ENCODE results near the gene IGF1R. TPM values are rescaled to one million over a fixed set of nuclear protein-coding genes. Genes with fewer than 3 reads are reported as not detected.

IGF1R gene
- total and polyA plus RNA-seq, 2 of the 8 experiments (the other 6 are each of a cell fraction or from before 2014, with no cell fraction given), result 32.9 to 109 TPM

DNA sequence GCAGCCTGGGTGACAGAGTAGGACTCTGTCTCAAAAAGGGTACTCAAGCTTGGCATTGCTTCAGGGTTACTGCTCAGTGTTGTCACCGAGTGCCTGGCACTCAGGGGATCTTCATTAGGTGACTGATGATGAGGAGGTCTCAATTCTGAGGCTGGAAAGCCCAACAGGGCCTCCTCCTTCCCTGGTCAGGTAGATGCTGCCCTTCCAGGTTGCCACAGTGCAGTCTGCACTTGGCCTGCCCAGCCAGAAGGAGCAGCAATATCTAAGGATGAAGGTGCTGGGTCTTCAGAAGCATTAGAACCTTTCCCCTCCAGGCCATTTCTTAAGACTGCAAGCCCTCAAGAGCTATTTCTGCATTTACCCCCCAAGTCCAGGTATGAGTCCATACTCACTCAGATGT, 317.3 kb downstream of the IGF1R start:
- Histone ChIP-seq H3K4me2 (ENCODE audit: insufficient read depth in 1 of 2, low read depth in 2 of 2, low read length in 2 of 2) (no peak overlapping the region), H4K20me1 (replicated peaks in 1 of 2; ENCODE audit: control insufficient read depth in 1 of 2, insufficient read depth in 2 of 2, low read length in 2 of 2) (no peaks in the 10 kb centered on the region), H3K79me1 (ENCODE audit: low read depth, low read length) (no peaks in the 10 kb centered on the region; the same call in 1 of the 2 replicates), H3K27ac (ENCODE audit: low read depth, low read length) (no peak overlapping the region), H3K4me1 (replicated peaks in 1 of 4; ENCODE audit: control insufficient read depth in 3 of 4, insufficient read depth in 4 of 4, low read length in 3 of 4) (no peaks in the 10 kb centered on the region; a peak in 1 of 7 replicates), H3K14ac (ENCODE audit: insufficient read length) (no peak overlapping the region), H2AFZ (ENCODE audit: low read length) (no peak overlapping the region), H3K79me2 (ENCODE audit: control insufficient read depth in 1 of 2, insufficient read depth in 2 of 2, low read length in 2 of 2) (no peaks in the 10 kb centered on the region), H3K9me3 (ENCODE audit: insufficient read depth in 2 of 2, low read depth in 1 of 2, low read length in 1 of 2) (peaks cover 3 to 8% of the 10 kb centered on the region in 2 experiments; a peak in 1 of 4 replicates), H3K23me2 (ENCODE audit: low read depth, low read length) (no peaks in the 10 kb centered on the region), H3K4me3 (ENCODE audit: extremely low read depth in 1 of 4, insufficient read depth in 2 of 4, low read depth in 3 of 4, low read length in 4 of 4) (no peak overlapping the region), H3K36me3 (ENCODE audit: control insufficient read depth in 2 of 4, insufficient read depth in 4 of 4, low read length in 3 of 4) (peaks cover 8 to 22% (median 18%) of the 10 kb centered on the region in 4 experiments; a peak in 7 of 8 replicates), H4K5ac (ENCODE audit: insufficient read length, low read depth, low read length) (no peak overlapping the region), H2AK5ac (ENCODE audit: low read depth, low read length) (no peak overlapping the region), H4K8ac (ENCODE audit: extremely low read depth, insufficient read depth, low read length) (no peak overlapping the region), H2BK5ac (ENCODE audit: low read depth, low read length) (no peak overlapping the region), H3K9ac (replicated peaks in 1 of 4; ENCODE audit: extremely low read depth in 1 of 4, low read depth in 3 of 4, low read length in 3 of 4) (no peak overlapping the region), H3K27me3 (replicated peaks in 1 of 4; ENCODE audit: control insufficient read depth in 3 of 4, extremely low read depth in 1 of 4, insufficient read depth in 3 of 4, low read length in 3 of 4) (no peaks in the 10 kb centered on the region), H2BK12ac (ENCODE audit: low read depth, low read length) (no peak overlapping the region), H2BK15ac (ENCODE audit: low read length) (no peak overlapping the region), H3K56ac (replicated peaks; ENCODE audit: insufficient read length, low read depth, low read length) (no peak overlapping the region), H4K91ac (replicated peaks; ENCODE audit: insufficient read length, low read length) (no peak overlapping the region), H2BK20ac (ENCODE audit: low read length) (no peak overlapping the region), H3K18ac (ENCODE audit: extremely low read depth, low read length) (no peak overlapping the region), H3K23ac (ENCODE audit: insufficient read length) (no peak overlapping the region), H3K4ac (replicated peaks; ENCODE audit: insufficient read length, low read depth, low read length) (no peak overlapping the region), H2BK120ac (replicated peaks; ENCODE audit: low read depth, low read length) (no peak overlapping the region)
- FAIRE-seq (no peak), DNase-seq (ENCODE audit: low read depth in 1 of 2, low spot score in 2 of 2) (no peak)
- WGBS, 2 experiments (ENCODE audit: extremely low coverage in 1 of 2, insufficient coverage in 1 of 2, insufficient read length in 1 of 2, insufficient replicate concordance in 2 of 2, low coverage in 1 of 2, low lambda C conversion rate in 2 of 2, missing lambda C conversion rate in 1 of 2), result 80% methylated on average over 1 of the region's 1 CpG; no CpG with 5 or more reads in 1 of the 2 experiments
- ChIA-PET CTCF (ENCODE audit: partially characterized antibody) (interaction anchor here (0.6 to 1.9 kb wide), 5 partner anchors 23 to 453 kb away, joined by 3 to 4 read pairs (median 3); no protein-coding TSS in a partner anchor), POLR2A (ENCODE audit: partially characterized antibody) (interaction anchor here (0.6 to 0.7 kb wide), 2 partner anchors 83 to 944 kb away, joined by 3 read pairs; no protein-coding TSS in a partner anchor)
- TF ChIP-seq EZH2 (IDR thresholded peaks at IDR 0.05; ENCODE audit: low read depth, low read length, severe bottlenecking) (no peak), CHD2 (IDR thresholded peaks at IDR 0.05; ENCODE audit: low read length) (no peak), TAF7 (optimal IDR thresholded peaks at IDR 0.05; ENCODE audit: borderline replicate concordance, low read depth, low read length) (no peak), ZNF274 (IDR thresholded peaks at IDR 0.05; ENCODE audit: borderline replicate concordance, extremely low read depth, low read length) (no peak), PHF8 (conservative IDR thresholded peaks at IDR 0.05; ENCODE audit: low read depth, low read length) (no peak), POLR2AphosphoS5 (IDR thresholded peaks at IDR 0.05; ENCODE audit: low read depth, low read length) (no peak), POLR2A (IDR thresholded peaks at IDR 0.05; ENCODE audit: control extremely low read depth in 1 of 2, low read depth in 2 of 2, low read length in 2 of 2) (no peak)
- TF ChIP-seq, protein P1, sequence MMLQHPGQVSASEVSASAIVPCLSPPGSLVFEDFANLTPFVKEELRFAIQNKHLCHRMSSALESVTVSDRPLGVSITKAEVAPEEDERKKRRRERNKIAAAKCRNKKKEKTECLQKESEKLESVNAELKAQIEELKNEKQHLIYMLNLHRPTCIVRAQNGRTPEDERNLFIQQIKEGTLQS (IDR thresholded peaks at IDR 0.05; ENCODE audit: insufficient read depth, low read depth, low read length), result no peak
